Measurements from ENCODE around the gene FAM151A. TPM values are rescaled to one million over a fixed set of nuclear protein-coding genes. Genes with fewer than 3 reads are reported as not detected.

FAM151A gene
- polyA plus RNA-seq, 1 donor (not counting 4 experiments of a cell fraction or from before 2014, with no cell fraction given) = 0.07 TPM

- H3K9ac ChIP-seq (ENCODE audit: control insufficient read depth, extremely low read depth, insufficient read depth, low read length) = no peak overlapping the region
- no peak overlapping the region for H3K4me2 ChIP-seq (ENCODE audit: control insufficient read depth, extremely low read depth, insufficient read depth, low read depth, low read length)
- no peaks in the 10 kb centered on the region for H3K9me3 ChIP-seq (ENCODE audit: control insufficient read depth, low read depth, low read length)
- no peaks in the 10 kb centered on the region for H3K36me3 ChIP-seq (ENCODE audit: control insufficient read depth in 2 of 2, extremely low read depth in 1 of 2, insufficient read depth in 2 of 2, low read length in 2 of 2)
- no peaks in the 10 kb centered on the region for H4K20me1 ChIP-seq (ENCODE audit: control insufficient read depth, extremely low read depth, insufficient read depth, low read length)
- dilution Hi-C loops (cut with MboI; ENCODE audit: extremely low pct_ligation_motif_present, low sequenced_read_pairs) = no loop called here
- DNase-seq (ENCODE audit: low read depth, low spot score) (no peak), FAIRE-seq (no peak)
- no peak overlapping the region for H3K27ac ChIP-seq (ENCODE audit: control insufficient read depth, insufficient read depth, low read length)
- no peak overlapping the region for H2AFZ ChIP-seq (ENCODE audit: control insufficient read depth, low read length)
- no peaks in the 10 kb centered on the region for H3K4me1 ChIP-seq (ENCODE audit: control insufficient read depth, extremely low read depth, insufficient read depth, low read length)
- no peak overlapping the region for H3K4me3 ChIP-seq (ENCODE audit: control insufficient read depth in 2 of 3, extremely low read depth in 1 of 3, insufficient read depth in 2 of 3, low read depth in 1 of 3, low read length in 3 of 3)
- H3K79me2 ChIP-seq (ENCODE audit: control insufficient read depth, insufficient read depth, low read length) = no peaks in the 10 kb centered on the region
- H3K27me3 ChIP-seq (ENCODE audit: control insufficient read depth, extremely low read depth, insufficient read depth, low read length) = no peaks in the 10 kb centered on the region
- TF ChIP-seq EZH2 (IDR thresholded peaks at IDR 0.05; ENCODE audit: low read length) = no peak
- no peak for TF ChIP-seq CTCF (optimal IDR thresholded peaks at IDR 0.05 in 1 of 3, IDR thresholded peaks at IDR 0.05 in 1 of 3, conservative IDR thresholded peaks at IDR 0.05 in 1 of 3; ENCODE audit: extremely low read depth in 1 of 3, insufficient read depth in 2 of 3, low read length in 3 of 3)
- H3K9me1 ChIP-seq (ENCODE audit: control insufficient read depth, extremely low read depth, insufficient read depth, low read length) = no peaks in the 10 kb centered on the region
These were observed 28.9 kb downstream of the FAM151A start for GRCh38 chr1:54594463-54594862.

GRCh38 chr1:54593571-54594160 is 29.7 kb downstream of the FAM151A start:
- no peak overlapping the region for H3K4me2 ChIP-seq (ENCODE audit: control insufficient read depth, extremely low read depth, insufficient read depth, low read depth, low read length)
- H4K20me1 ChIP-seq (ENCODE audit: control insufficient read depth, extremely low read depth, insufficient read depth, low read length) = no peaks in the 10 kb centered on the region
- no peaks in the 10 kb centered on the region for H3K4me1 ChIP-seq (ENCODE audit: control insufficient read depth, extremely low read depth, insufficient read depth, low read length)
- no peaks in the 10 kb centered on the region for H3K9me3 ChIP-seq (ENCODE audit: control insufficient read depth, low read depth, low read length)
- DNase-seq (ENCODE audit: low read depth, low spot score) (no peak), FAIRE-seq (no peak)
- TF ChIP-seq EZH2 (IDR thresholded peaks at IDR 0.05; ENCODE audit: low read length) = no peak
- no peak for TF ChIP-seq CTCF (optimal IDR thresholded peaks at IDR 0.05 in 1 of 3, IDR thresholded peaks at IDR 0.05 in 1 of 3, conservative IDR thresholded peaks at IDR 0.05 in 1 of 3; ENCODE audit: extremely low read depth in 1 of 3, insufficient read depth in 2 of 3, low read length in 3 of 3)
- no peak overlapping the region for H3K4me3 ChIP-seq (ENCODE audit: control insufficient read depth in 2 of 3, extremely low read depth in 1 of 3, insufficient read depth in 2 of 3, low read depth in 1 of 3, low read length in 3 of 3)
- no peaks in the 10 kb centered on the region for H3K79me2 ChIP-seq (ENCODE audit: control insufficient read depth, insufficient read depth, low read length)
- H3K9me1 ChIP-seq (ENCODE audit: control insufficient read depth, extremely low read depth, insufficient read depth, low read length) = no peaks in the 10 kb centered on the region
- dilution Hi-C loops (cut with MboI; ENCODE audit: extremely low pct_ligation_motif_present, low sequenced_read_pairs) = no loop called here
- H3K9ac ChIP-seq (ENCODE audit: control insufficient read depth, extremely low read depth, insufficient read depth, low read length) = no peak overlapping the region
- no peaks in the 10 kb centered on the region for H3K36me3 ChIP-seq (ENCODE audit: control insufficient read depth in 2 of 2, extremely low read depth in 1 of 2, insufficient read depth in 2 of 2, low read length in 2 of 2)
- no peak overlapping the region for H2AFZ ChIP-seq (ENCODE audit: control insufficient read depth, low read length)
- no peak overlapping the region for H3K27ac ChIP-seq (ENCODE audit: control insufficient read depth, insufficient read depth, low read length)
- H3K27me3 ChIP-seq (ENCODE audit: control insufficient read depth, extremely low read depth, insufficient read depth, low read length) = no peaks in the 10 kb centered on the region

Data from keratinocyte (primary cell).